Uterus (tissue), 4 donors: ENCODE results near the gene ZNF879. TPM values are rescaled to one million over a fixed set of nuclear protein-coding genes. Genes with fewer than 3 reads are reported as not detected.

ENCODE experiments used
- DNase-seq, 2 donors: peaks; one replicate each; pipeline ENCODE4 v3.0.0-alpha.2; 2019 to 2020
- H3K27ac ChIP-seq, 2 donors: fragments of 200-600 bp; sonication (generic); 1 replicate in 1 of 2; 2 replicates in 1 of 2; pipeline ENCODE4 v1.5.1; 2016 to 2018
- H3K27me3 ChIP-seq, 2 donors: fragments of 200-600 bp; sonication (generic); one replicate each; pipeline ENCODE4 v1.5.1; 2018 to 2019; ENCODE audit warnings: control low read depth in 1 of 2
- H3K36me3 ChIP-seq, 2 donors: fragments of 200-600 bp; sonication (generic); one replicate each; pipeline ENCODE4 v1.5.1; 2019; ENCODE audit warnings: control low read depth in 1 of 2
- H3K4me1 ChIP-seq, 2 donors: fragments of 200-600 bp; sonication (generic); one replicate each; pipeline ENCODE4 v1.5.1; 2018 to 2019; ENCODE audit warnings: control low read depth in 1 of 2
- H3K4me3 ChIP-seq, 2 donors: fragments of 200-600 bp; sonication (generic); 1 replicate in 1 of 2; 2 replicates in 1 of 2; pipeline ENCODE4 v1.5.1; 2018 to 2019; ENCODE audit warnings: mild to moderate bottlenecking in 1 of 2
- H3K9me3 ChIP-seq, 2 donors: fragments of 200-600 bp; sonication (generic); one replicate each; pipeline ENCODE4 v1.5.1; 2019; ENCODE audit warnings: control low read depth in 1 of 2
- CTCF ChIP-seq, 4 experiments: fragments of 200-600 bp in 2 of 4; fragments of 450-650 bp in 2 of 4; sonication (generic) in 2 of 4; IDR thresholded peaks; one replicate each; pipeline ENCODE4 v1.5.1; 2016 to 2019; ENCODE audit warnings: antibody characterized with exemption in 4 of 4, mild to moderate bottlenecking in 2 of 4, moderate library complexity in 1 of 4
- POLR2A ChIP-seq, 2 donors: fragments of 450-650 bp; IDR thresholded peaks; one replicate each; pipeline ENCODE4 v1.6.1; 2016; ENCODE audit warnings: antibody characterized with exemption in 2 of 2, mild to moderate bottlenecking in 1 of 2, moderate library complexity in 1 of 2
- intact Hi-C: fragments of 100-400 bp; cut with DNase I; formaldehyde crosslinking; loops from one replicate; pipeline ENCODE4 v1.15.1; 2023; ENCODE audit warnings: low total_unique reads
- total RNA-seq, 4 donors: library from RNA; depleted of rRNA in 3 of 4; stranded (reverse); fragments of >200 nt in 3 of 4; gene quantifications; one replicate each; pipeline versions ENCODE4 v1.1.0 to v1.2.4, GENCODE V29; 2014 to 2023
- donor health status: DM: yes; HTN: yes; CAD: no.

The ZNF879 gene
- total RNA-seq, 4 donors from 2014 or later = 6.9 to 11.8 (median 8.2) TPM

- intact Hi-C loops = no loop called here
- no peak for DNase-seq
- Histone ChIP-seq H3K36me3 (no peaks in the 10 kb centered on the region), H3K9me3 (peaks cover 0 to 53% of the 10 kb centered on the region in 2 donors), H3K4me1 (no peaks in the 10 kb centered on the region), H3K27me3 (no peaks in the 10 kb centered on the region), H3K27ac (no peak overlapping the region), H3K4me3 (no peak overlapping the region)
- no peak for TF ChIP-seq POLR2A (IDR thresholded peaks at IDR 0.05)
- TF ChIP-seq CTCF (IDR thresholded peaks at IDR 0.05) = no peak
These were observed 39.2 kb upstream of the ZNF879 start for GRCh38 chr5:178984145-178985072.

DNA sequence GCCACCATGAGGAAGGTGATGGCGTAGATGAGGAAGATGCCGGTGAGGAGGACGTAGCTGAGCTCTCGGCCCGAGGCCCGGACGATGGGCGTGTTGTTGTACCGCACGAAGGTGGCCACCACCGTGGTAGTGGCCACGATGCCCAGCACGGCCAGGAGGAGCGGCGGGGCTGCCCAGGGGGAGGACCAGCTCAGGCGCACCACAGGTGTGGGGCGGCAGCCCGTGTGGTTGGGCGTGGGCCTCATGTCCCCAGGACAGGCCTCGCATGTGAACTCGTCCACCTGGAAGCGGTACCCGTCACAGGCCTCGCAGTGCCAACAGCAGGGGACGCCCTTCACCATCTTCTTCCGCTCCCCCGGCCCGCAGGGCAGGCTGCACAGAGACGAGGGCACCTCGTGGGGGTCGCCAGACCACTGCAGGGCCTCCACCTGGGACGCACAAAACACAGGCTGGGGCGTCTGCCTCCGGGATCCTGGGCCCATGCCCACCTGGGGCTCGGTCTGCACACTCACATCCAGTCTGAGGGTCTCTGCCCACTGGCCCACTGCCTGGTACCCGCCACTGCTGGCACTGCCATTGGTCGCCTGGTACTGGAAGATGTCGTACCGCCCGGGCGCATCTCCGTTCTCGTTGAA lies 37.2 kb upstream of the ZNF879 start:
- no peaks in the 10 kb centered on the region for H3K27me3 ChIP-seq
- H3K4me3 ChIP-seq = no peak overlapping the region
- no peaks in the 10 kb centered on the region for H3K4me1 ChIP-seq
- H3K36me3 ChIP-seq = no peaks in the 10 kb centered on the region
- H3K9me3 ChIP-seq = peaks cover 0 to 51% of the 10 kb centered on the region in 2 donors
- intact Hi-C loops = no loop called here
- TF ChIP-seq POLR2A (IDR thresholded peaks at IDR 0.05) = no peak
- TF ChIP-seq CTCF (IDR thresholded peaks at IDR 0.05) = no peak
- no peak for DNase-seq
- no peak overlapping the region for H3K27ac ChIP-seq

DNA sequence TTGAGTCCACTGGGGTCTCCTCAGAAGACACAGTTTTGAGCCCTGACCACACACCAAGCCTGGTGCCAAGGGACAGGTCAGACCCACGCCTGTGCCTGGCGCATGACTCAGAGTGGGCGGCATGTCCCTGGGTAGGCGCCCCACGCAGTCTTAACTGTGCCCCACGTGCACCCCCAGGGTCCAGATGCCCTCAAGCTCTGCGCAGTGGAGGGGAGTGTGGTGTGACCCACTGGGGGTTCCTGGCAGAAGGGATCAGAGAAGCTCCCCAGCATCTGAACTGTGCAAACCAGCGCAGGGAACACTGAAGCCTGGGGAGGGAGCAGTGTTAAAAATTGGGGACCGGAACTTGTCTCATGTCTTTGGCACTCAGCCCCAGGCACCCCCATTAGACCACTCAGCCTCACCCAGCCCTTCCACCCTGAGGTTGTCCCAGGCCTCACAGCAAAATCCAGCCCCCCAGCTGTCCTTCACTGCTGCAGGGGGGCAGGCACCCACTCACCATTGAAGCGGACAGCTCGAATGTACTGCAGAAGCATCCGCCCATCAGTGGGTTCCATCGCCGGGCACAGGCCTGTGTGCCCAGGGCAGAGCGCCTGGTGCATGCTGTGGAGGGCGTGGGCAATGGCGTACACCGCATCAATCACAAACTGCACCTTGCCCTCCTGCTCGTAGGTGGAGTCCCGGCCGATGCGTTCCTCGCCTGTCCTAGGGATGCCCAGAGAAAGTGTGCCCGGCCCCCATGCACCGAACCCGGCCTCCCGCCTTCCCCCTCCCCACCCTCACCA lies 35.0 kb upstream of the ZNF879 start:
- intact Hi-C loops = no loop called here
- H3K9me3 ChIP-seq = peaks cover 0 to 38% of the 10 kb centered on the region in 2 donors
- no peak for TF ChIP-seq CTCF (IDR thresholded peaks at IDR 0.05)
- TF ChIP-seq POLR2A (IDR thresholded peaks at IDR 0.05) = no peak
- peaks cover 0 to 3% of the 10 kb centered on the region in 2 donors for H3K27me3 ChIP-seq
- no peak overlapping the region for H3K27ac ChIP-seq
- no peaks in the 10 kb centered on the region for H3K4me1 ChIP-seq
- H3K36me3 ChIP-seq = no peaks in the 10 kb centered on the region
- H3K4me3 ChIP-seq = no peak overlapping the region
- DNase-seq = no peak

DNA sequence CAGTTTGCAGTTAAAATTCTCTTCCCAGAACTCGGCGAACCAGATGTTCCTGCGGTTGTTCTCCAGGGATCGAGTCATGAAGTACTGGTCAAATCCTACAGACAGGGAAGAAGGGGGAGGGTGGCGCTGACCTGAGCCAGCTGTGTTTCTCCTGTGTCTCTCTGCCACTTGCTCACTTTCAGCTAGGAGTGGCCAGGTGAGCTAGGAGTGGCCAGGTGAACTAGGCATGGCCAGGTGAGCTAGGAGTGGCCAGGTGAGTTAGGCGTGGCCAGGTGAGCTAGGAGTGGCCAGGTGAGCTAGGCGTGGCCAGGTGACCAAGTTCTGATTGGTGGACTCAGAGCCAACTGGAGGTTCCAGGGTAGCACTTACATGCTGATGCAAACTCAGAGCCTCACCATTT lies 34.3 kb upstream of the ZNF879 start:
- H3K9me3 ChIP-seq = peaks cover 0 to 38% of the 10 kb centered on the region in 2 donors

More for the DNA sequence above, 34.3 kb upstream of the ZNF879 start:
- Histone ChIP-seq H3K4me1 (no peaks in the 10 kb centered on the region), H3K27me3 (peaks cover 0 to 8% of the 10 kb centered on the region in 2 donors), H3K27ac (no peak overlapping the region), H3K4me3 (no peak overlapping the region), H3K36me3 (no peaks in the 10 kb centered on the region)
- DNase-seq = no peak
- TF ChIP-seq CTCF (IDR thresholded peaks at IDR 0.05) (no peak), POLR2A (IDR thresholded peaks at IDR 0.05) (no peak)
- intact Hi-C loops = no loop called here
